Epithelial cell of proximal tubule (primary cell): ENCODE measurements around the gene ALS2. TPM values are rescaled to one million over a fixed set of nuclear protein-coding genes. Genes with fewer than 3 reads are reported as not detected.
"Not testable (repeated sequence)": the region's sequence is repeated elsewhere in the genome, so short reads cannot be mapped to it uniquely, and the experiment has no call there.

Experiments used
- DNase-seq: peaks from one replicate; pipeline ENCODE4 v3.0.0-alpha.2; 2011; ENCODE audit warnings: low read depth
- H3K4me3 ChIP-seq: 2 replicates; pipeline ENCODE4 v1.5.1; 2011; ENCODE audit warnings: low read depth, mild to moderate bottlenecking, low read length
- CTCF ChIP-seq: conservative IDR thresholded peaks from 2 replicates; pipeline ENCODE4 v1.5.1; 2012; ENCODE audit warnings: low read depth, mild to moderate bottlenecking, low read length
- total RNA-seq: library from RNA; depleted of rRNA; stranded (reverse); fragments of >200 nt; gene quantifications from 2 replicates; pipeline ENCODE4 v1.2.3, GENCODE V29; 2015

ALS2 gene
- total RNA-seq, 1 donor from 2014 or later, result 15.6 TPM

GRCh38 chr2:201816657-201817575 lies 36.2 kb upstream of the ALS2 start:
- H3K4me3 ChIP-seq, result no peak overlapping the region
- no peak for TF ChIP-seq CTCF
- no peak for DNase-seq

- no peak overlapping the region for H3K4me3 ChIP-seq
- DNase-seq, result no peak
- no peak for TF ChIP-seq CTCF
These were observed 33.4 kb upstream of the ALS2 start for GRCh38 chr2:201813996-201814760.

GRCh38 chr2:201810604-201811003 lies 29.9 kb upstream of the ALS2 start:
- H3K4me3 ChIP-seq, DNase-seq: not testable (repeated sequence)

- no peak for DNase-seq
- no peak for TF ChIP-seq CTCF
- no peak overlapping the region for H3K4me3 ChIP-seq
These were observed 28.9 kb upstream of the ALS2 start for GRCh38 chr2:201809633-201810032.

- no peak overlapping the region for H3K4me3 ChIP-seq
- no peak for TF ChIP-seq CTCF
These were observed 27.3 kb upstream of the ALS2 start for GRCh38 chr2:201808027-201808426.

GRCh38 chr2:201807452-201807999 lies 26.8 kb upstream of the ALS2 start:
- no peak for DNase-seq
- TF ChIP-seq CTCF, result no peak
- no peak overlapping the region for H3K4me3 ChIP-seq

More at GRCh38 chr2:201808027-201808426, 27.3 kb upstream of the ALS2 start:
- DNase-seq, result no peak

- no peak for DNase-seq
- no peak for TF ChIP-seq CTCF
- no peak within 1 kb of the TSS for H3K4me3 ChIP-seq
These were observed 25.9 kb upstream of the ALS2 start, which contains the start of gene CDK15 for GRCh38 chr2:201806442-201807170. CDK15 (plus strand) TSS chr2:201806537; CDS start chr2:201806665, 128 bp downstream.
